HG03457 (cell line): ENCODE measurements around the gene FDX1.

ENCODE experiments used
- ATAC-seq: cut with Tn5 transposase; IDR thresholded peaks from one replicate; pipeline ENCODE4 v1.9.1; 2021; ENCODE audit warnings: moderate number of reproducible peaks; ENCODE audit not compliant: unreplicated experiment

The FDX1 gene

GRCh38 chr11:110465231-110465630 is 35.5 kb downstream of the FDX1 start:
- ATAC-seq = no peak

- ATAC-seq = no peak
Observed at GRCh38 chr11:110467556-110467955, 37.8 kb downstream of the FDX1 start.

- no peak for ATAC-seq
Observed at GRCh38 chr11:110468121-110468520, 38.4 kb downstream of the FDX1 start.

- ATAC-seq = no peak
Observed at GRCh38 chr11:110469127-110469526, 39.4 kb downstream of the FDX1 start.

- no peak for ATAC-seq
Observed at GRCh38 chr11:110470716-110471115, 41.0 kb downstream of the FDX1 start.

- no peak for ATAC-seq
Observed at GRCh38 chr11:110471371-110471770, 41.6 kb downstream of the FDX1 start.

- no peak for ATAC-seq
Observed at GRCh38 chr11:110472858-110473257, 43.1 kb downstream of the FDX1 start.

GRCh38 chr11:110473706-110474105 is 44.0 kb downstream of the FDX1 start:
- no peak for ATAC-seq

- ATAC-seq = no peak
Observed at GRCh38 chr11:110474578-110474977, 44.8 kb downstream of the FDX1 start.

GRCh38 chr11:110475671-110476070 is 45.9 kb downstream of the FDX1 start:
- no peak for ATAC-seq

GRCh38 chr11:110478410-110478809 is 48.7 kb downstream of the FDX1 start:
- ATAC-seq = no peak

GRCh38 chr11:110479108-110480101 is 49.7 kb downstream of the FDX1 start:
- no peak for ATAC-seq

GRCh38 chr11:110481523-110481922 is 51.8 kb downstream of the FDX1 start:
- ATAC-seq = no peak

- no peak for ATAC-seq
Observed at GRCh38 chr11:110486156-110486555, 56.4 kb downstream of the FDX1 start.

GRCh38 chr11:110488446-110488845 is 58.7 kb downstream of the FDX1 start:
- no peak for ATAC-seq

- ATAC-seq = no peak
Observed at GRCh38 chr11:110490886-110491285, 61.1 kb downstream of the FDX1 start.

GRCh38 chr11:110491577-110492320 is 62.0 kb downstream of the FDX1 start:
- no peak for ATAC-seq

GRCh38 chr11:110492321-110492685 is 62.6 kb downstream of the FDX1 start:
- no peak for ATAC-seq

- ATAC-seq = no peak
Observed at GRCh38 chr11:110493346-110493745, 63.6 kb downstream of the FDX1 start.

- no peak for ATAC-seq
Observed at GRCh38 chr11:110497231-110497978, 67.7 kb downstream of the FDX1 start.

GRCh38 chr11:110501428-110501827 is 71.7 kb downstream of the FDX1 start:
- no peak for ATAC-seq
